ENCODE results near the gene ALAS1.

- TF ChIP-seq CTCF (IDR thresholded peaks at IDR 0.05), result no peak
- TF ChIP-seq POLR2A (IDR thresholded peaks at IDR 0.05), result no peak
Observed at GRCh38 chr3:52196977-52197376, 983 bp upstream of the ALAS1 start.
